HG02981 (cell line): Measurements from ENCODE around the gene CACNA1H.
"Not testable (repeated sequence)": the region's sequence is repeated elsewhere in the genome, so short reads cannot be mapped to it uniquely, and the experiment has no call there.

Experiments used
- ATAC-seq: cut with Tn5 transposase; IDR thresholded peaks from one replicate; pipeline ENCODE4 v1.9.1; 2021; ENCODE audit warnings: mild to moderate bottlenecking, moderate library complexity; ENCODE audit not compliant: unreplicated experiment

Gene CACNA1H

GRCh38 chr16:1244881-1245280 lies 92.0 kb downstream of the CACNA1H start:
- no peak for ATAC-seq

- no peak for ATAC-seq
These were observed 92.6 kb downstream of the CACNA1H start for GRCh38 chr16:1245452-1246020.

GRCh38 chr16:1247903-1248537 lies 95.1 kb downstream of the CACNA1H start:
- ATAC-seq = not testable (repeated sequence)

- not testable (repeated sequence) for ATAC-seq
These were observed 96.3 kb downstream of the CACNA1H start for GRCh38 chr16:1249031-1249755.

GRCh38 chr16:1253701-1254364 lies 100.9 kb downstream of the CACNA1H start:
- not testable (repeated sequence) for ATAC-seq

GRCh38 chr16:1254821-1255220 lies 101.9 kb downstream of the CACNA1H start:
- not testable (repeated sequence) for ATAC-seq

- ATAC-seq = not testable (repeated sequence)
These were observed 102.6 kb downstream of the CACNA1H start, which contains the start of gene TPSD1 for GRCh38 chr16:1255276-1256122. Gene TPSD1 (plus strand): TSS chr16:1256069. CDS start chr16:1256281, 212 bp downstream.

- not testable (repeated sequence) for ATAC-seq
These were observed 103.5 kb downstream of the CACNA1H start for GRCh38 chr16:1256296-1256873.

- no peak for ATAC-seq
These were observed 104.0 kb downstream of the CACNA1H start for GRCh38 chr16:1256874-1257322.

- ATAC-seq = no peak
These were observed 104.8 kb downstream of the CACNA1H start for GRCh38 chr16:1257561-1258224.

- no peak for ATAC-seq
These were observed 105.3 kb downstream of the CACNA1H start for GRCh38 chr16:1258225-1258600.

- ATAC-seq = no peak
These were observed 106.2 kb downstream of the CACNA1H start for GRCh38 chr16:1258906-1259759.

- no peak for ATAC-seq
These were observed 106.8 kb downstream of the CACNA1H start for GRCh38 chr16:1259760-1260068.

- ATAC-seq = no peak
These were observed 107.3 kb downstream of the CACNA1H start for GRCh38 chr16:1260101-1260680.

GRCh38 chr16:1261131-1261892 lies 108.4 kb downstream of the CACNA1H start:
- ATAC-seq = no peak

- ATAC-seq = no peak
These were observed 109.4 kb downstream of the CACNA1H start for GRCh38 chr16:1262210-1262845.

GRCh38 chr16:1262846-1263221 lies 109.9 kb downstream of the CACNA1H start:
- ATAC-seq = no peak
